Stimulated activated CD4-positive, alpha-beta T cell treated with anti-CD3 and anti-CD28 coated beads, Interleukin-4, amount 100 ng/mL, for 24 hours (primary cell): Measurements from ENCODE around the gene IRS2.
"Not testable (repeated sequence)": the region's sequence is repeated elsewhere in the genome, so short reads cannot be mapped to it uniquely, and the experiment has no call there.

Experiments used
- DNase-seq: peaks from one replicate; pipeline ENCODE4 v3.0.0-alpha.2; 2020

IRS2 gene

DNA sequence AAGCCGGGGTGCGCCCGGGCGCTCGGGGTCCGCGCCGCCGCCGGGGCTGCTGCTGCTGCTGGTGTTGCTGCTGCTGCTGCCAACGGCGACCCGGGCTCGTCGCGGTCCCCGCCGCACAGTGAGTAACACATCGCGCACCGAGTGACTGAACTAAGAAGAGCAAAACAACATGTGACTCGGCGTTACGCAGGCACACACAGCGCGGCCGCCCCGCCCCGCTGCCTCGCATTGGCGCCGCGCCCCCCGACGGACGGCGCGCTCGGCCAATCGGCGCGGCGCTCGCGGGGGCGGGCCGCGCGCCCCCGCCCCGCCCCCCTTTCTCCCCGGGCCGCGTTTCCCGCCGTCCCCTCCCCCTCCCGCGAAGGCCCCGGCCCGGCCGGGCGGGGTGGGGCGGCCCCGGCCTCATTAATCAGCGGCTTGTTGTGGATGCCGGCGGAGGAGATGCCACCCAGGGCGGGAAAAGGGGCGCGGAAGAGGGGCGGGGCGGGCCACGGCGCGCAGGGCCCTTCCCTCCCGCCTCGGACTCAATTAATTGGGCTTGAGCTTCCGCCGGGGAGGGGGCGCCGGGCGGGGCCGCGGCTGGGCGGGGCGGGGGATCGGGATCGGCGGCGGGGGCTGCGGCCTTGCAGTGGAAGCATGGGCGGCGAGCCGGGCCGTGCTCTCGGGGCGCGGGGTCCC lies at the start of gene IRS2:
TSS of gene IRS2 (minus strand) at position 127 of the 678 bp plus-strand sequence. CDS start 530 bp downstream, outside the sequence.
- DNase-seq: peak; percentile 94

DNA sequence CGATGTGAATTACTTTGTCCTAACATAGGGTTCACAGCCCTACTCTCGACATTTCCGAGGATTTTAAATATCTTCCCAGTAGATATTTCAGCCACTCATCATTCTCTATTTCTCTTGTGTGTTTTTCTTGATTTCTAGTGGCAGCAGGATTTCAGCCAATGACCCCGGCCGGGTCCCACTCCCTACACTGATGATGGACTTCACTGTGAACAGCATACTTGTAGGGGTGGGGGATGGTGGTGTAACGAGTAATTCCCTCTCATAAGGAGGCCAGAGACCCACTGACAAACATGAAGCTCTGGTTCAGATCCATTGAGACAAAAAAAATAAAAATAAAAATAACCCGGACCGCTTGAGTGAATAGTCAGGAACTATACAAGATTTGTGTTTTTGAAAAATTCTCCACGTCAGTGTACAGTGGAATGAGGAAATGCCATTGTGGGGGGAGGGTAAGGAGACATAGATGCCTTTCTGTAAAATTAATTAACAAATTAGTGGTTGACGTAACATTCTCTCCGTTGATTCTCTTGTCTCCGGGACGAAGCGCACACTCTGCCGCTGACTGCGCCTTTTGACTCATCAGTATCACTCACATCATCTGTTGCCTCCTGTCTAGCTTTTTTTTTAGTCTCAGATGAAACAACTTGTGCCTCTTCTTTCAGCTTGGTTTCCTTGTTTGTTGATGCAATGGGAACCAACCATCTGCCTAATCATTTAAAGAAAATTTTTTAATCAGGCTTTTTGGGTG lies 48.8 kb upstream of the IRS2 start:
- DNase-seq: no peak

DNA sequence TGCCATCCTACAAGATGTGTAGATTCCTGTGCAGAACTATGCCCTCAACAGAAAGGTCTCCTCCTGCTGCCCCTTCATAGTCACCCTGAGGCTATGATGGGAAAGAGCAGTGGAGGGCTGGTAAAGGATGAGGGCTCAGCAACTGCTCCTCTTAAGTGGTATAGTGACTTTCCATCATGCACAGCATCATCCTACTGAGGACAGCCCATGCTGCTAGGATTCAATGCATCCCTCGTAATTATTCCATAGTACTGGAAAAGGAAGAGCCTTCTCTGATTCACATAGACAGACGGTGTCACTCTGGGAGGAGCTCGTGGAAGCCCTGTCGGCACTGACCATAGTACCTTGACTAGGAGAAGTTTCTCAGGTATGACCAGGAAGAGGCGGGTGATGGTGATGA lies 47.6 kb upstream of the IRS2 start:
- DNase-seq: no peak

DNA sequence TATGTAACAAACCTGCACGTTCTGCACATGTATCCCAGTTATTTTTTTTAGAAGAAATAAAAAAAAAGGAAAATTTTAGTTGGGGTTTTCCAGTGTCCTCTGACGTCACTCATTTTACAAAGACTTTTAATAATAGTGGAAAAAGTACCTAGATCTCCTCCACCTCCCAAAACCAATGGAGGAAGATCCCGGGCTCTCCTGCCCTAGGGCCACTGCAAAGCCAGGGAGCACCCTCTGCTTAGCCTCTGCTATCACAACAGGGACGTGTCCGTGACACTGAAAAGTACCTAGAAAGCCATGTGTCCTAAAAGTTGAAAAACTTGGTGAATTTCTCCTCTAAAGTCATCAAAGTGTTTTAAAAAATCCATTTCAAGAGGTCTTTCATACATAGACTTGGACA lies 46.7 kb upstream of the IRS2 start:
- no peak for DNase-seq

GRCh38 chr13:109828591-109829316 lies 42.4 kb upstream of the IRS2 start:
- DNase-seq: not testable (repeated sequence)

GRCh38 chr13:109823201-109823600 lies 36.8 kb upstream of the IRS2 start:
- not testable (repeated sequence) for DNase-seq

DNA sequence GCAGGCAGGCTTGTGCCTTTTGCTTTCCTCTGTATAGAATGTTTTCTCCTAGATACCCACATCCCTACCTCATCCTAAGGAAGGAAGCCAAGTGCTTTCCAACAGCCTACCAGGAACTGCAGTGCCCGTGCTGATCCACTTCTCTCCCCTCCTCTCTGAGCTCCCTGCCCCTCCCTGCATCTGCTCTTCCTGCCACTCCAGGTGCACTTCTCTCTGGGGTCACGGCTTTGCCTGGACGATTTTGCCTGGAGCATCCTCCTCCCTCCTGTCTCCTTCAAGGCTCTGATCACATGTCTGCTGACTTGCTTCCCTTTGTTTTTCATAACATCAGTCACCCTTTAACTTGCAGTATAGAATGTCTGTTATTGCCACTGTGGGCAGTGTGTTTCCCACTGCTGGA lies 34.7 kb upstream of the IRS2 start:
- no peak for DNase-seq

- DNase-seq: no peak
Observed at GRCh38 chr13:109819874-109820273, 33.5 kb upstream of the IRS2 start.

GRCh38 chr13:109818886-109819285 lies 32.5 kb upstream of the IRS2 start:
- no peak for DNase-seq

- DNase-seq: no peak
Observed at GRCh38 chr13:109817591-109818535, 31.5 kb upstream of the IRS2 start.

GRCh38 chr13:109816808-109817203 lies 30.4 kb upstream of the IRS2 start:
- DNase-seq: no peak

GRCh38 chr13:109816112-109816807 lies 29.9 kb upstream of the IRS2 start:
- DNase-seq: no peak

DNA sequence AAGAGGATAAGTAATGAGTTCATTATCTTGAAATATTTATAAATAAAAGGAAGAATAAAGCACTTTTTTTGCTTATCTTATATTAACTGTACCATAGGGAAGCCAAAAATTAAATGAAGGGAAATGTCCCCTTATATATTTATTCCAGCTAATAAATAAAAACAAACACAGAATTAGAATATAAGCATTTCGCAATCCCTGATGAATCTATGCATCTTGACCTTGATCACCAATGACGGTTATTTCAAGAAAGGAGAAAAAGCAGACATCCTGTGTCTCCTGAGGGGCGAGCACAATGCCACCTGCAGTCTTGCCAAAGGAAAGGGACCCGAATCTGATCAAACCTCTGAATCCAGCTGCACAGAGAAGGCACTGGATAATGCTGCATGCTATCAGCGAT lies 29.3 kb upstream of the IRS2 start:
- DNase-seq: no peak

- no peak for DNase-seq
Observed at GRCh38 chr13:109813663-109814062, 27.3 kb upstream of the IRS2 start.

DNA sequence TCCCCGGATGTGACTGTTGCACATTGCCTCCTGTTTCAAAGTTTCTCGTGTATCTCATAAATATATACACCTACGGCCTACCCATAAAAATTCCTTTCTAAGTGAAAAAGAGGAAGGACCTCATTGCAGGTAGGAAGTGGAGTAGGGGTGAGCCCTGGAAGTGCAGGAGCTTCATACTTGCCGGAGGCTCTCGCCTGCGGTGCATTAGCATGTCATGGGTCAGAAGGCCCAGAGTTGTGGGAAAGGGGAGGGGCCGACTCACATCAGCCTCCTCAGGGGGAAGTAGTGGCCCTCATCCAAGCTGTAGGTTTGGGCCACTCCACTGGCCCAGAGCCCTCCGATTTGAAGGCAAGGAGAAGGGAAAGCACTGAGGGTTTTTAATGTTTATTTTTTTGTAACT lies 26.0 kb upstream of the IRS2 start:
- DNase-seq: no peak

DNA sequence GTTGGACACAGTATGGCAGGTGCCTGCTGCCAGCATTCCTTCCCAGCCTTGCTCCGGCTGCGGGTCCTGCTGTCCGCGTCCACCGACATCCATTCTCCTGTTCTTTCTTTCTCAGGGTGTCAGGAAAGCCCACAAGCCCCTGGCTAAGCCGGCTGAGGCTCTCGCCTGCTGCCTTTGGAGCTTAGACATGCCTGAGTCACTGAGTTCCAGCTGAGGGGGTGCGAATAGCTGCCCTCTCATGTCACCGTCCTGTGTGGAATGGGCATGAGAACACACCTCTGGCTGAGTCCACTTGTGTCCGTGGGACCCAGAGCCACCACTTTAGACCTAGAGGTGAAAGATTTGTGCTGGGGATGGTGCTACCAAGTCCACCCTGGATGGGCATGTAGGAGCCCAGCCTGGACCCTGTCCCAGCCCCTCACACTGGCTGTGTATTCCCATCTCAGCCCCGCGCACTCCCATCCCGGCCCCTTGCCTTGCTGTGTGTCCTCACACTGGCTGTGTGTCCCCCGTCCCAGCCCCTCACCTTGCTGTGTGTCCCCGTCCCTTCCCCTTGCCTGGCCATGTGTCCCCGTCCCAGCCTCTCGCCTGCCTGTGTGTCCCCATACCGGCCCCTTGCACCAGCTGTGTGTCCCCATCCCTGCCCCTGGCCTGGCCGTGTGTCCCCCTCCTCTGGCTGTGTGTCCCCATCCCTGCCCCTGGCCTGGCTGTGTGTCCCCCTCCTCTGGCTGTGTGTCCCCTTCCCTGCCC lies 24.6 kb upstream of the IRS2 start:
- DNase-seq: no peak

DNA sequence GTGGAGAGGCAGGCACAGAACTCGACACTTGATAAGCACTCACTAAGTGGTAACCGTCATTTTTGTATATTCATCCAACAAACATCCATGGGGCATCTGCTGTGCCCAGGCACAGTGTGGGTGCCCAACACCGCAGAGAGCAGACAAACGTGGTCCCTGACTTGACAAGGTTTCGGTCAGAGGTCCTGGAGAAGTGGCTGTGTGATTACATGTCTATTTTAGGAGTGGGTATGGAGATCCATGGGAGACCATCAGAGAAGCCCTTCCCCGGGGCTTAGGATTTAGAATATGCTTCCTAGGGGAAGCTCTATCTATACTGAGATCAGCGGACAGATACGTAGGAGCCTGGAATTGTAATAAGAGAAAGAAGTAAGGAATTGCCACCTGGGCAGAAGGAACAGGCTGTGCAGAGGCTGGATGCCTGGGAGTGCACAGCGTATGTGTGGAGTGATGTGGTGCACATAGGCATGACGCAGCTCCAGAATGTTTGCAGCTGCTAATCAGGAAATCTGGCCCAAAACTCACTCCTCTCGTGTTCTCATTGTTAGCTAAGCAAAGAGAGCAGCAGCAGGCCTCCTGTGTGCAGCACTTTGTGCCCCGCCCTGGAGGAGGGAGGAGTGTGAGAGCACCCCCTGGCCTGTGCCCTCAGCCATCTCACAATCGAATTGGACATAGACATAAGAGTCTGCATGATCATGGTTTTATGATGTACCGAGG lies 23.0 kb upstream of the IRS2 start:
- DNase-seq: no peak

GRCh38 chr13:109807345-109807744 lies 21.0 kb upstream of the IRS2 start:
- no peak for DNase-seq

DNA sequence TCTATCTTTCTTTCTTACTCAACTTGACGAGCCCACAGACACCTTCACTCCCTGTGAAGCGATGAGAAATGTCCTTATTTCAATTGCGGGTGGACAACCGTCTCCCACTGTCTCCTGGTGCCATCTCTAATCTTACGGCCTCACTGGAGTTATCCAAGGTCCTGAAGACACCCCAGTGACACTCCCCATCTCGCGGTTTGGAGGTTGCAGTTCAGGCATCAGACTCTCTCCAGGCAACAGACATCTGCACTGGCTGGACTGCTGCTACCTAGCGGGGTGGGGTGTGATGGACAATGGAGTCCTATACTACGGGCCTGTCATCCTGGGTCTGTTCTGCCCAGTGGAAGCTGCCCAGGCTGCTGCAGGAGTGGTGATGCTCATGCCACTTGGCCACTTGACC lies 18.3 kb upstream of the IRS2 start:
- no peak for DNase-seq

GRCh38 chr13:109803825-109804224 lies 17.4 kb upstream of the IRS2 start:
- no peak for DNase-seq

DNA sequence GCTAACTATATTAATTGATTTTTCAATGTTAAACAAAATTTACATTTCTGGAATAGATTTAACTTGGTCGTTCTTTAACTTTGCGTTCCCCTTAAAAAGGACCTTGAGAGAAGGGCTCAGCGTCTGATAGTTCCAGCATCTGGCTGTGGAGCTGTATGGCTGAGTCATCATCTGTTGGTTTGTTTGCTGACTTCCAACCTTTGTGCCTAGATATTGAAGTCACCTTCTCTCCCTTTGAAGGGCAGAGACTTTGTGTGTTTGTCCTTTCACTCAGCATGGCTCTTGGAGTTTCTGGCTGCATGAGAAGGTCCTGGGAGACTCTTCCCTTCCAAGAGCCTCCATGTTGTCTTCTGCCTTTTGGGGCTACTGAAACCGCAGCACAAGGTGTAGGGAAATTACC lies 16.6 kb upstream of the IRS2 start:
- no peak for DNase-seq
